Measurements from ENCODE around the gene COX20.

DNA sequence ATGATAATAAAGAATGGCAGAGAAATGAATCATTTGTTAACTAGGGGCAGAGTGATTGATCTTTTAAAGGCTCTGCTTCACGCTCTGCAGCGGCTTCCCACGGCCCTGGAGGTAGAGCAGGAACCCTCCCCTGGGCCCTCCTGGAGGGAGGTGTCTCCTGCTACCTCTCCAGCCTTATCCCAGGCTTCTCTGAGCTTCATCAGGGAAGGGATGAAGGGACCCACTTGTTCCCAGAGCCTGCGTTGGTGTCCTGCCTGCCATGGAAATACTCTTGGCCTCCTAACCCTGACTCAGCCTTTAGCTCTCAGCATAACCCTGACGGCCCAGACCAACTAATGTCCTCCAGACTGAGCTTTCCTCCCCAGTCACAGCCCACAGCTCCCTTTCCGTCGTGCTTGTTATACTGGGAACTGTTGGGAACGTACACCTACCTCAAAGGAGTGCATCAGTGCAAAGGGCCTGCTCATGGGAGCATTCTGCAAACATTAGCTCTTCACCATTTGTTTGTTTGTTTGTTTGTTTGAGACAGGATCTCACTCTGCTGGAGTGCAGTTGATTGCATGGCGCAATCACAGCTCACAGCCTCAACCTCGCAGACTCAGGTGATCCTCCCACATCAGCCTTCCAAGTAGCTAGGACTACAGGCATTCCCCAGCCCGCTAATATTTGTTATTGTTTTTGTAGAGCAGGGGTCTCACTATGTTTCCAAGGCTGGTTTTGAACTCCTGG, 46.3 kb downstream of the COX20 start:
- TF ChIP-seq, protein P1, sequence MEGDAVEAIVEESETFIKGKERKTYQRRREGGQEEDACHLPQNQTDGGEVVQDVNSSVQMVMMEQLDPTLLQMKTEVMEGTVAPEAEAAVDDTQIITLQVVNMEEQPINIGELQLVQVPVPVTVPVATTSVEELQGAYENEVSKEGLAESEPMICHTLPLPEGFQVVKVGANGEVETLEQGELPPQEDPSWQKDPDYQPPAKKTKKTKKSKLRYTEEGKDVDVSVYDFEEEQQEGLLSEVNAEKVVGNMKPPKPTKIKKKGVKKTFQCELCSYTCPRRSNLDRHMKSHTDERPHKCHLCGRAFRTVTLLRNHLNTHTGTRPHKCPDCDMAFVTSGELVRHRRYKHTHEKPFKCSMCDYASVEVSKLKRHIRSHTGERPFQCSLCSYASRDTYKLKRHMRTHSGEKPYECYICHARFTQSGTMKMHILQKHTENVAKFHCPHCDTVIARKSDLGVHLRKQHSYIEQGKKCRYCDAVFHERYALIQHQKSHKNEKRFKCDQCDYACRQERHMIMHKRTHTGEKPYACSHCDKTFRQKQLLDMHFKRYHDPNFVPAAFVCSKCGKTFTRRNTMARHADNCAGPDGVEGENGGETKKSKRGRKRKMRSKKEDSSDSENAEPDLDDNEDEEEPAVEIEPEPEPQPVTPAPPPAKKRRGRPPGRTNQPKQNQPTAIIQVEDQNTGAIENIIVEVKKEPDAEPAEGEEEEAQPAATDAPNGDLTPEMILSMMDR (IDR thresholded peaks at IDR 0.05): no peak
- TF ChIP-seq, protein P2, sequence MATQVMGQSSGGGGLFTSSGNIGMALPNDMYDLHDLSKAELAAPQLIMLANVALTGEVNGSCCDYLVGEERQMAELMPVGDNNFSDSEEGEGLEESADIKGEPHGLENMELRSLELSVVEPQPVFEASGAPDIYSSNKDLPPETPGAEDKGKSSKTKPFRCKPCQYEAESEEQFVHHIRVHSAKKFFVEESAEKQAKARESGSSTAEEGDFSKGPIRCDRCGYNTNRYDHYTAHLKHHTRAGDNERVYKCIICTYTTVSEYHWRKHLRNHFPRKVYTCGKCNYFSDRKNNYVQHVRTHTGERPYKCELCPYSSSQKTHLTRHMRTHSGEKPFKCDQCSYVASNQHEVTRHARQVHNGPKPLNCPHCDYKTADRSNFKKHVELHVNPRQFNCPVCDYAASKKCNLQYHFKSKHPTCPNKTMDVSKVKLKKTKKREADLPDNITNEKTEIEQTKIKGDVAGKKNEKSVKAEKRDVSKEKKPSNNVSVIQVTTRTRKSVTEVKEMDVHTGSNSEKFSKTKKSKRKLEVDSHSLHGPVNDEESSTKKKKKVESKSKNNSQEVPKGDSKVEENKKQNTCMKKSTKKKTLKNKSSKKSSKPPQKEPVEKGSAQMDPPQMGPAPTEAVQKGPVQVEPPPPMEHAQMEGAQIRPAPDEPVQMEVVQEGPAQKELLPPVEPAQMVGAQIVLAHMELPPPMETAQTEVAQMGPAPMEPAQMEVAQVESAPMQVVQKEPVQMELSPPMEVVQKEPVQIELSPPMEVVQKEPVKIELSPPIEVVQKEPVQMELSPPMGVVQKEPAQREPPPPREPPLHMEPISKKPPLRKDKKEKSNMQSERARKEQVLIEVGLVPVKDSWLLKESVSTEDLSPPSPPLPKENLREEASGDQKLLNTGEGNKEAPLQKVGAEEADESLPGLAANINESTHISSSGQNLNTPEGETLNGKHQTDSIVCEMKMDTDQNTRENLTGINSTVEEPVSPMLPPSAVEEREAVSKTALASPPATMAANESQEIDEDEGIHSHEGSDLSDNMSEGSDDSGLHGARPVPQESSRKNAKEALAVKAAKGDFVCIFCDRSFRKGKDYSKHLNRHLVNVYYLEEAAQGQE (IDR thresholded peaks at IDR 0.05; ENCODE audit: low read depth, low read length): no peak
- TF ChIP-seq YY1 (IDR thresholded peaks at IDR 0.05; ENCODE audit: low read depth): no peak
- TF ChIP-seq TCF12 (IDR thresholded peaks at IDR 0.05): no peak
- TF ChIP-seq FOXJ3 (CRISPR knock-in tag; IDR thresholded peaks at IDR 0.05): no peak
- TF ChIP-seq GABPA (IDR thresholded peaks at IDR 0.05; ENCODE audit: low read depth): no peak
- no peak for TF ChIP-seq TEAD4 (IDR thresholded peaks at IDR 0.05; ENCODE audit: borderline replicate concordance, insufficient read depth)
- TF ChIP-seq SIN3A (IDR thresholded peaks at IDR 0.05; ENCODE audit: borderline replicate concordance, low read depth, low read length): no peak
- TF ChIP-seq, protein P3, sequence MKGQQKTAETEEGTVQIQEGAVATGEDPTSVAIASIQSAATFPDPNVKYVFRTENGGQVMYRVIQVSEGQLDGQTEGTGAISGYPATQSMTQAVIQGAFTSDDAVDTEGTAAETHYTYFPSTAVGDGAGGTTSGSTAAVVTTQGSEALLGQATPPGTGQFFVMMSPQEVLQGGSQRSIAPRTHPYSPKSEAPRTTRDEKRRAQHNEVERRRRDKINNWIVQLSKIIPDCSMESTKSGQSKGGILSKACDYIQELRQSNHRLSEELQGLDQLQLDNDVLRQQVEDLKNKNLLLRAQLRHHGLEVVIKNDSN (IDR thresholded peaks at IDR 0.05; ENCODE audit: borderline replicate concordance, low read depth): no peak
- no peak for TF ChIP-seq EZH2phosphoT487 (IDR thresholded peaks at IDR 0.05; ENCODE audit: borderline replicate concordance, low read depth)
- TF ChIP-seq, protein P4, sequence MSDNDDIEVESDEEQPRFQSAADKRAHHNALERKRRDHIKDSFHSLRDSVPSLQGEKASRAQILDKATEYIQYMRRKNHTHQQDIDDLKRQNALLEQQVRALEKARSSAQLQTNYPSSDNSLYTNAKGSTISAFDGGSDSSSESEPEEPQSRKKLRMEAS (IDR thresholded peaks at IDR 0.05; ENCODE audit: low read depth): no peak
- TF ChIP-seq JUND (IDR thresholded peaks at IDR 0.05): no peak
- TF ChIP-seq EP300 (IDR thresholded peaks at IDR 0.05; ENCODE audit: borderline replicate concordance in 1 of 2, low read depth in 1 of 2, low read length in 1 of 2): no peak
- no peak for TF ChIP-seq POLR2AphosphoS5 (IDR thresholded peaks at IDR 0.05; ENCODE audit: low read depth, low read length)
